ENCODE measurements around the gene YES1.

DNA sequence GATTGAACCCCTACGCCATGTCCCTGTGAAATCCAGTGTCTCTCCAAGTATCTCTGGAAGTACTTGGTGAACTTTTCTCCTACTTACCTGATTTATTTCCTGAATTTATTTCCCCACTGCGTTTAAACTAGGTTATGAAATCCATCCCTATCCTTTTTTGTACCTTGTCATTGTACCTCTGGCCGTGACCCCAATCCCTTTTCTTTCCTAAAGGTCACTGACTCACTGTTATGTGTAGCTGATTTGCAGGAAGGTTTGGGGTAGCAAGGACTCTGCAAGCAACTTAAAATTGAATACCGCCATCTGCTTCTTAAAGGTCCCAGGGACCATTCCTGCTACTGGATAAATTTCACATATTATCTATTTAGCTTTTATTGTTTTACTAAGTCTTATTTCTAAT is 95.0 kb downstream of the YES1 start:
- TF ChIP-seq, protein P1, sequence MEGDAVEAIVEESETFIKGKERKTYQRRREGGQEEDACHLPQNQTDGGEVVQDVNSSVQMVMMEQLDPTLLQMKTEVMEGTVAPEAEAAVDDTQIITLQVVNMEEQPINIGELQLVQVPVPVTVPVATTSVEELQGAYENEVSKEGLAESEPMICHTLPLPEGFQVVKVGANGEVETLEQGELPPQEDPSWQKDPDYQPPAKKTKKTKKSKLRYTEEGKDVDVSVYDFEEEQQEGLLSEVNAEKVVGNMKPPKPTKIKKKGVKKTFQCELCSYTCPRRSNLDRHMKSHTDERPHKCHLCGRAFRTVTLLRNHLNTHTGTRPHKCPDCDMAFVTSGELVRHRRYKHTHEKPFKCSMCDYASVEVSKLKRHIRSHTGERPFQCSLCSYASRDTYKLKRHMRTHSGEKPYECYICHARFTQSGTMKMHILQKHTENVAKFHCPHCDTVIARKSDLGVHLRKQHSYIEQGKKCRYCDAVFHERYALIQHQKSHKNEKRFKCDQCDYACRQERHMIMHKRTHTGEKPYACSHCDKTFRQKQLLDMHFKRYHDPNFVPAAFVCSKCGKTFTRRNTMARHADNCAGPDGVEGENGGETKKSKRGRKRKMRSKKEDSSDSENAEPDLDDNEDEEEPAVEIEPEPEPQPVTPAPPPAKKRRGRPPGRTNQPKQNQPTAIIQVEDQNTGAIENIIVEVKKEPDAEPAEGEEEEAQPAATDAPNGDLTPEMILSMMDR (IDR thresholded peaks at IDR 0.05; ENCODE audit: insufficient read depth, low read length), result no peak
- TF ChIP-seq, protein P2, sequence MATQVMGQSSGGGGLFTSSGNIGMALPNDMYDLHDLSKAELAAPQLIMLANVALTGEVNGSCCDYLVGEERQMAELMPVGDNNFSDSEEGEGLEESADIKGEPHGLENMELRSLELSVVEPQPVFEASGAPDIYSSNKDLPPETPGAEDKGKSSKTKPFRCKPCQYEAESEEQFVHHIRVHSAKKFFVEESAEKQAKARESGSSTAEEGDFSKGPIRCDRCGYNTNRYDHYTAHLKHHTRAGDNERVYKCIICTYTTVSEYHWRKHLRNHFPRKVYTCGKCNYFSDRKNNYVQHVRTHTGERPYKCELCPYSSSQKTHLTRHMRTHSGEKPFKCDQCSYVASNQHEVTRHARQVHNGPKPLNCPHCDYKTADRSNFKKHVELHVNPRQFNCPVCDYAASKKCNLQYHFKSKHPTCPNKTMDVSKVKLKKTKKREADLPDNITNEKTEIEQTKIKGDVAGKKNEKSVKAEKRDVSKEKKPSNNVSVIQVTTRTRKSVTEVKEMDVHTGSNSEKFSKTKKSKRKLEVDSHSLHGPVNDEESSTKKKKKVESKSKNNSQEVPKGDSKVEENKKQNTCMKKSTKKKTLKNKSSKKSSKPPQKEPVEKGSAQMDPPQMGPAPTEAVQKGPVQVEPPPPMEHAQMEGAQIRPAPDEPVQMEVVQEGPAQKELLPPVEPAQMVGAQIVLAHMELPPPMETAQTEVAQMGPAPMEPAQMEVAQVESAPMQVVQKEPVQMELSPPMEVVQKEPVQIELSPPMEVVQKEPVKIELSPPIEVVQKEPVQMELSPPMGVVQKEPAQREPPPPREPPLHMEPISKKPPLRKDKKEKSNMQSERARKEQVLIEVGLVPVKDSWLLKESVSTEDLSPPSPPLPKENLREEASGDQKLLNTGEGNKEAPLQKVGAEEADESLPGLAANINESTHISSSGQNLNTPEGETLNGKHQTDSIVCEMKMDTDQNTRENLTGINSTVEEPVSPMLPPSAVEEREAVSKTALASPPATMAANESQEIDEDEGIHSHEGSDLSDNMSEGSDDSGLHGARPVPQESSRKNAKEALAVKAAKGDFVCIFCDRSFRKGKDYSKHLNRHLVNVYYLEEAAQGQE (IDR thresholded peaks at IDR 0.05; ENCODE audit: insufficient replicate concordance, low read depth), result no peak
- TF ChIP-seq POLR2AphosphoS5 (IDR thresholded peaks at IDR 0.05; ENCODE audit: low read depth) (no peak), GABPA (IDR thresholded peaks at IDR 0.05; ENCODE audit: low read depth) (no peak), SPI1 (IDR thresholded peaks at IDR 0.05; ENCODE audit: borderline replicate concordance, low read depth) (no peak)
